Mesenchymal stem cell (in vitro differentiated cells and primary cell): Measurements from ENCODE around the gene LYZL4.
A peak's percentile ranks its signal among the peaks of the same experiment; 100 is the strongest.

Experiments
- DNase-seq: peaks from one replicate; pipeline ENCODE4 v3.0.0-alpha.2; 2013
- H2AFZ ChIP-seq: one replicate; pipeline ENCODE4 v1.6.1; 2013; ENCODE audit warnings: low read depth, mild to moderate bottlenecking, control low read depth, inconsistent platforms, low read length, moderate library complexity
- H2AK5ac ChIP-seq: 2 replicates; pipeline ENCODE4 v1.6.1; 2013; ENCODE audit warnings: low read length, moderate library complexity, mild to moderate bottlenecking, inconsistent platforms; ENCODE audit not compliant: severe bottlenecking
- H2BK120ac ChIP-seq: one replicate; pipeline ENCODE4 v1.6.1; 2013; ENCODE audit warnings: low read depth, mild to moderate bottlenecking, inconsistent platforms, low read length, moderate library complexity
- H2BK12ac ChIP-seq, 2 experiments: one replicate each; pipeline ENCODE4 v1.6.1; 2013; ENCODE audit warnings: inconsistent platforms in 2 of 2, low read length in 2 of 2, mild to moderate bottlenecking in 2 of 2, moderate library complexity in 2 of 2, control low read depth in 1 of 2
- H2BK15ac ChIP-seq: one replicate; pipeline ENCODE4 v1.6.1; 2013; ENCODE audit warnings: mild to moderate bottlenecking, low read depth, inconsistent platforms; ENCODE audit not compliant: poor library complexity, severe bottlenecking
- H2BK5ac ChIP-seq: 2 replicates; pipeline ENCODE4 v1.6.1; 2013; ENCODE audit warnings: low read depth, mild to moderate bottlenecking, low read length, control low read depth, inconsistent platforms; ENCODE audit not compliant: poor library complexity, severe bottlenecking
- H3K14ac ChIP-seq, 2 experiments: one replicate each; pipeline ENCODE4 v1.6.1; 2013; ENCODE audit warnings: inconsistent platforms in 2 of 2, low read length in 2 of 2, control low read depth in 1 of 2, mild to moderate bottlenecking in 1 of 2, moderate library complexity in 1 of 2
- H3K18ac ChIP-seq, 2 experiments: one replicate each; pipeline ENCODE4 v1.6.1; 2013; ENCODE audit warnings: inconsistent platforms in 2 of 2, low read length in 2 of 2, control low read depth in 1 of 2, low read depth in 1 of 2, mild to moderate bottlenecking in 1 of 2
- H3K23ac ChIP-seq, 2 experiments: one replicate each; pipeline ENCODE4 v1.6.1; 2013; ENCODE audit warnings: inconsistent platforms in 2 of 2, low read length in 2 of 2, mild to moderate bottlenecking in 2 of 2, moderate library complexity in 2 of 2, control low read depth in 1 of 2
- H3K27ac ChIP-seq: 2 replicates; pipeline ENCODE4 v1.5.1; 2013; ENCODE audit warnings: mild to moderate bottlenecking, moderate library complexity, low read length, control low read depth, inconsistent platforms; ENCODE audit not compliant: poor library complexity, severe bottlenecking
- H3K27me3 ChIP-seq, 2 experiments: 2 replicates each; pipeline versions ENCODE4 v1.6.1 to v1.7.0; 2013; ENCODE audit warnings: low read length in 2 of 2, mild to moderate bottlenecking in 2 of 2, moderate library complexity in 2 of 2, control low read depth in 1 of 2, inconsistent platforms in 1 of 2; ENCODE audit not compliant: control insufficient read depth in 1 of 2, insufficient read depth in 1 of 2
- H3K36me3 ChIP-seq, 2 experiments: 2 replicates each; pipeline versions ENCODE4 v1.6.1 to v1.7.0; 2013; ENCODE audit warnings: low read length in 2 of 2, control low read depth in 1 of 2, inconsistent platforms in 1 of 2, low read depth in 1 of 2, mild to moderate bottlenecking in 1 of 2; ENCODE audit not compliant: insufficient read depth in 2 of 2, control insufficient read depth in 1 of 2
- H3K4ac ChIP-seq, 2 experiments: one replicate each; pipeline ENCODE4 v1.6.1; 2013; ENCODE audit warnings: inconsistent platforms in 2 of 2, low read length in 2 of 2, mild to moderate bottlenecking in 2 of 2, moderate library complexity in 2 of 2, control low read depth in 1 of 2, low read depth in 1 of 2
- H3K4me1 ChIP-seq: 2 replicates; pipeline ENCODE4 v1.6.1; 2013; ENCODE audit warnings: low read depth, low read length, control low read depth; ENCODE audit not compliant: control insufficient read depth, insufficient read depth
- H3K4me2 ChIP-seq: 2 replicates; pipeline ENCODE4 v1.6.1; 2013; ENCODE audit warnings: low read length, mild to moderate bottlenecking, inconsistent platforms; ENCODE audit not compliant: poor library complexity, severe bottlenecking
- H3K4me3 ChIP-seq, 2 experiments: 2 replicates each; pipeline versions ENCODE4 v1.5.1 to v1.7.0; 2013; ENCODE audit warnings: low read length in 2 of 2, mild to moderate bottlenecking in 2 of 2, control low read depth in 1 of 2, low read depth in 1 of 2; ENCODE audit not compliant: insufficient read depth in 1 of 2
- H3K79me1 ChIP-seq: replicated peaks from 2 replicates; pipeline ENCODE4 v1.6.1; 2013; ENCODE audit warnings: mild to moderate bottlenecking, control low read depth, low read length, inconsistent platforms; ENCODE audit not compliant: poor library complexity, severe bottlenecking
- H3K9ac ChIP-seq: 2 replicates; pipeline ENCODE4 v1.7.0; 2013; ENCODE audit warnings: mild to moderate bottlenecking, low read length, moderate library complexity
- H3K9me3 ChIP-seq: 2 replicates; pipeline ENCODE4 v1.7.0; 2013; ENCODE audit warnings: mild to moderate bottlenecking, low read length; ENCODE audit not compliant: control insufficient read depth
- H4K8ac ChIP-seq: one replicate; pipeline ENCODE4 v1.6.1; 2013; ENCODE audit warnings: inconsistent platforms, mild to moderate bottlenecking, low read length, moderate library complexity
- H4K91ac ChIP-seq: one replicate; pipeline ENCODE4 v1.6.1; 2013; ENCODE audit warnings: mild to moderate bottlenecking, low read length, inconsistent platforms
- WGBS: methylation state at CpG from one replicate; pipeline ENCODE4 v1.1.7; 2013; ENCODE audit warnings: mixed read lengths; 5-methylcytosine and 5-hydroxymethylcytosine counted together

The LYZL4 gene

GRCh38 chr3:42443819-42444436 is 33.5 kb upstream of the LYZL4 start:
- H3K4ac ChIP-seq: no peak overlapping the region
- no peak overlapping the region for H4K8ac ChIP-seq
- H3K4me2 ChIP-seq: no peak overlapping the region
- H3K4me1 ChIP-seq: no peaks in the 10 kb centered on the region
- H3K27ac ChIP-seq: no peak overlapping the region
- no peak overlapping the region for H2BK5ac ChIP-seq
- no peak overlapping the region for H2AK5ac ChIP-seq
- no peaks in the 10 kb centered on the region for H3K79me1 ChIP-seq
- H3K23ac ChIP-seq: no peak overlapping the region
- no peak overlapping the region for H2AFZ ChIP-seq
- H3K14ac ChIP-seq: no peak overlapping the region
- H3K9ac ChIP-seq: no peak overlapping the region
- peaks cover 45 to 83% of the 10 kb centered on the region in 2 experiments for H3K27me3 ChIP-seq
- H3K4me3 ChIP-seq: no peak overlapping the region
- H3K36me3 ChIP-seq: no peaks in the 10 kb centered on the region
- H3K18ac ChIP-seq: no peak overlapping the region
- DNase-seq: peak; percentile 74
- no peak overlapping the region for H2BK15ac ChIP-seq
- no peak overlapping the region for H2BK12ac ChIP-seq
- H3K9me3 ChIP-seq: no peaks in the 10 kb centered on the region
- 16% methylated on average over 7 of the region's 9 CpGs for WGBS
- no peak overlapping the region for H2BK120ac ChIP-seq
- no peak overlapping the region for H4K91ac ChIP-seq

DNA sequence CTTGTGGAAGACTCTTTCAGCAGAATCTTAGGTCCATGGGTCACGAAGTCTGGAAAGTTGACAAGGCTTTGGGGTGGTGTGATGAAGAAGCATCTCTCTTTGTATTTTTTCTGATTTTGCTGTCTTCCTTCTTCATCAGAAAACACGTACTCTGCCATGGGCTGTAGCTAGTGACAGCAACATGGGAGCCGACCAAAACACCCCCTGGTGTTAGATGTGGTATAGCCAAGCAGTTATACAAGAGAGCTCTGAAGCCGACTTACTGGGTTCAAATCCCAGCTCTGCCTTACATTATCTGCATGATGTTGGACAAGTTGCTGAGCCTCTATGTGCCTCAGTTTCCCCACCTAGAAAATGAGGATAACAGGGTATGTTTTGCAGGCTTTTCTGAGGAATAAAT is 32.9 kb upstream of the LYZL4 start:
- Histone ChIP-seq H3K18ac (no peak overlapping the region), H3K36me3 (no peaks in the 10 kb centered on the region), H3K9ac (no peak overlapping the region), H3K4me2 (no peak overlapping the region), H3K9me3 (no peaks in the 10 kb centered on the region), H2BK15ac (no peak overlapping the region), H3K4me3 (no peak overlapping the region), H4K91ac (no peak overlapping the region), H2BK12ac (no peak overlapping the region), H3K4me1 (no peaks in the 10 kb centered on the region), H3K14ac (no peak overlapping the region), H3K4ac (no peak overlapping the region), H3K79me1 (no peaks in the 10 kb centered on the region), H3K27me3 (peaks cover 48 to 86% of the 10 kb centered on the region in 2 experiments), H2AK5ac (no peak overlapping the region), H2BK120ac (no peak overlapping the region), H2AFZ (no peak overlapping the region), H2BK5ac (no peak overlapping the region), H3K23ac (no peak overlapping the region), H3K27ac (no peak overlapping the region), H4K8ac (no peak overlapping the region)
- DNase-seq: no peak
- 87% methylated on average over 4 of the region's 4 CpGs for WGBS

DNA sequence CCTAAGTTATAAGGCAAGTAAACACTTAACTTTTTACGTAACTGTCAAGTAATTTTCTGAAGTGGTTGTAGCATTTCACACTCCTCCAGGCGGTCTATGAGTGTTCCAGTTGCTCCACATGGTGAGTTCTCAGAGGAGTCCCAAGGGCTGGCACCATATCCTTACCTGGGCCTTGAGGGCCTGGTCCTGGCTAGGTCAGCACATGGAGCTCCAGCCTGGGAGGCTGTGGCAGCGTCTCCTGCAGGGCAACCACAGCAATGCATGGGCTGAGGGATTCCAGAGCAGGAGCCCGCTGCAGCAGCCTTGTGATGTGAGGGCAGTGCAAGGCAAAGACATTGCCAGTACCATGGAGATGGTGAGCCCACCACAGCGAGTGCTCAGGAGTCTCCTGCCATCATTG is 32.2 kb upstream of the LYZL4 start:
- Histone ChIP-seq H3K14ac (no peak overlapping the region), H3K79me1 (no peaks in the 10 kb centered on the region), H3K4ac (no peak overlapping the region), H3K9me3 (no peaks in the 10 kb centered on the region), H3K4me3 (no peak overlapping the region), H3K9ac (no peak overlapping the region), H2BK5ac (no peak overlapping the region), H3K4me2 (no peak overlapping the region), H3K23ac (no peak overlapping the region), H3K27me3 (peaks cover 48 to 85% of the 10 kb centered on the region in 2 experiments), H2AK5ac (no peak overlapping the region), H2BK120ac (no peak overlapping the region), H3K4me1 (no peaks in the 10 kb centered on the region), H3K36me3 (no peaks in the 10 kb centered on the region), H4K91ac (no peak overlapping the region), H3K18ac (no peak overlapping the region), H2BK15ac (no peak overlapping the region), H4K8ac (no peak overlapping the region), H2BK12ac (no peak overlapping the region), H2AFZ (no peak overlapping the region), H3K27ac (no peak overlapping the region)
- WGBS: 79% methylated on average over 5 of the region's 5 CpGs
- DNase-seq: no peak

DNA sequence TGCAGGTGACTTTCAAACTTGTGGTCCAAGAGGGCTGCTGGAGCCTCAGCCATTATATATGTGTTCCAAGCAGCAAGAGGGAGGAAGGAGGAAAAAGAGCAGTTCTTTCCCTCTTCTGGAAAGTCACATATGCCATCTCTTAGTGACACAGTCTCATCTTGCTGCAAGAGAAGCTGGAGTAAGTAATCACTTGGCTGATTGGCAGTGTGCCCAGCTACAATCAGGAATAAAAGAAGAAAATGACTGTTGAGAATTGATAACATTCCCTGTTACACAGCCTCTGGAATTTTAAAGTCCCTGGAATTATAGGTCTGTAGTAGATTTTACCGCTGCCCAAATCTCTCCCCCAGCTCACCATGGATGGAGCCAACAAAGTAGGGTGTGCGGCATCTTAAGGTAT is 31.4 kb upstream of the LYZL4 start:
- Histone ChIP-seq H3K36me3 (no peaks in the 10 kb centered on the region), H2BK12ac (no peak overlapping the region), H2AFZ (no peak overlapping the region), H3K27me3 (peaks cover 44 to 80% of the 10 kb centered on the region in 2 experiments), H3K9ac (no peak overlapping the region), H2AK5ac (no peak overlapping the region), H2BK5ac (no peak overlapping the region), H3K9me3 (no peaks in the 10 kb centered on the region), H2BK120ac (no peak overlapping the region), H4K8ac (no peak overlapping the region), H3K18ac (no peak overlapping the region), H3K23ac (no peak overlapping the region), H2BK15ac (no peak overlapping the region), H3K4me3 (no peak overlapping the region), H3K4ac (no peak overlapping the region), H3K4me2 (no peak overlapping the region), H4K91ac (no peak overlapping the region), H3K79me1 (no peaks in the 10 kb centered on the region), H3K4me1 (no peaks in the 10 kb centered on the region), H3K14ac (no peak overlapping the region), H3K27ac (no peak overlapping the region)
- 83% methylated on average over 1 of the region's 2 CpGs for WGBS
- DNase-seq: no peak
